Measurements from ENCODE around the gene COL6A1.
"Not testable (repeated sequence)": the region's sequence is repeated elsewhere in the genome, so short reads cannot be mapped to it uniquely, and the experiment has no call there.

Gene COL6A1

DNA sequence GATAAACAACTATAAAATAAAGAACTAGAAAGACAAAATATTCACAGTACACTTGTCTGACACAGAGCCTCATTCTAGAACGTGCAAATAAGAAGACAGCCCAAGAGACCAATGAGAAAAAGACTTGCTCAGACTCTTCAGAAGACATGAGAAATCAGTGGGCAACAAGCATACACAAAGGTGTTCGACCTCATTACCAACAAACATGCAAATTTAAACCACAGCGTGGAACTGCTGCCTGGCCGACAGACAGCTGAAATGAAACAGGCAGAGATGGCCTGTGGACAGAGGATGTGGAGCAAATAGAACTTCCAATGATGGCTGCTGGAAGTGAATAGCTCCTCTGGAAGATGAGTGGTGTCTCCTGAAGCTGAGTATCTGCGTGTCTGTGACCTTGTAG lies 22.4 kb upstream of the COL6A1 start:
- H3K4me1 ChIP-seq, result no peaks in the 10 kb centered on the region
- no peaks in the 10 kb centered on the region for H3K27me3 ChIP-seq (ENCODE audit: control insufficient read depth, insufficient read depth, low read length)
- H2AFZ ChIP-seq, result no peak overlapping the region
- no peak overlapping the region for H3K4me3 ChIP-seq (ENCODE audit: low read depth, low read length)
- no peaks in the 10 kb centered on the region for H3K9me3 ChIP-seq (ENCODE audit: control insufficient read depth, low read length)
- no peak overlapping the region for H3K4me2 ChIP-seq (ENCODE audit: low read length)
- no peaks in the 10 kb centered on the region for H3K36me3 ChIP-seq (ENCODE audit: control insufficient read depth, insufficient read depth, low read length)
- no peak overlapping the region for H3K9ac ChIP-seq
- no peak for TF ChIP-seq CTCF (IDR thresholded peaks at IDR 0.05)
- H3K79me2 ChIP-seq, result no peaks in the 10 kb centered on the region
- no peak overlapping the region for H3K27ac ChIP-seq

GRCh38 chr21:45959779-45960390 lies 21.7 kb upstream of the COL6A1 start:
- Histone ChIP-seq H2AFZ (no peak overlapping the region), H3K9me3 (ENCODE audit: control insufficient read depth, low read length) (no peaks in the 10 kb centered on the region), H3K36me3 (ENCODE audit: control insufficient read depth, insufficient read depth, low read length) (no peaks in the 10 kb centered on the region), H3K27me3 (ENCODE audit: control insufficient read depth, insufficient read depth, low read length) (no peaks in the 10 kb centered on the region), H3K4me1 (no peaks in the 10 kb centered on the region), H3K27ac (no peak overlapping the region), H3K79me2 (no peaks in the 10 kb centered on the region), H3K4me3 (ENCODE audit: low read depth, low read length) (no peak overlapping the region), H3K9ac (no peak overlapping the region), H3K4me2 (ENCODE audit: low read length) (no peak overlapping the region)
- TF ChIP-seq CTCF (IDR thresholded peaks at IDR 0.05), result no peak

GRCh38 chr21:45961408-45961807 lies 20.2 kb upstream of the COL6A1 start:
- not testable (repeated sequence) for H3K27ac ChIP-seq; H3K27me3 ChIP-seq (ENCODE audit: control insufficient read depth, insufficient read depth, low read length)

GRCh38 chr21:45962531-45963231 lies 18.9 kb upstream of the COL6A1 start:
- Histone ChIP-seq H3K9me3 (ENCODE audit: control insufficient read depth, low read length) (no peaks in the 10 kb centered on the region), H3K4me1 (no peaks in the 10 kb centered on the region), H3K27me3 (ENCODE audit: control insufficient read depth, insufficient read depth, low read length) (no peaks in the 10 kb centered on the region), H3K79me2 (no peaks in the 10 kb centered on the region), H3K4me2 (ENCODE audit: low read length) (no peak overlapping the region), H2AFZ (no peak overlapping the region), H3K27ac (no peak overlapping the region), H3K9ac (no peak overlapping the region), H3K4me3 (ENCODE audit: low read depth, low read length) (no peak overlapping the region), H3K36me3 (ENCODE audit: control insufficient read depth, insufficient read depth, low read length) (no peaks in the 10 kb centered on the region)
- no peak for TF ChIP-seq CTCF (IDR thresholded peaks at IDR 0.05)

More at GRCh38 chr21:45961408-45961807, 20.2 kb upstream of the COL6A1 start:
- not testable (repeated sequence) for H3K4me3 ChIP-seq (ENCODE audit: low read depth, low read length); H2AFZ ChIP-seq; H3K79me2 ChIP-seq; H3K9me3 ChIP-seq (ENCODE audit: control insufficient read depth, low read length); H3K36me3 ChIP-seq (ENCODE audit: control insufficient read depth, insufficient read depth, low read length); H3K4me1 ChIP-seq; H3K4me2 ChIP-seq (ENCODE audit: low read length); H3K9ac ChIP-seq

DNA sequence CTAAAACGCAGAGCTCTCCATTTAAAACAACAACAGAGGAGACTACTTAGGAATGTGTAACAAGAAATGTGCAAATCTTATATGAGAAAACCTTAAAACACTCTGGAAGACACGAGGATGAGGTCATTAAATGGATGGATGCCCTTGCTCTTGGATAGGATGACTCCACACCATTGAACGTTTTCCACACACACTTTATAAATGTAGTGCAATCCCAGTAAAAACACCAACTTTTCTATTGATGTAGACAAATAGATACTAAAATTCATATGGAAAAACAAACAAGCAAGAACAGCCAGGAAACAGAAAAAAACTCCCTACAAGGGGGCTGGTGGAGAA lies 18.4 kb upstream of the COL6A1 start:
- TF ChIP-seq CTCF (IDR thresholded peaks at IDR 0.05), result no peak
- no peaks in the 10 kb centered on the region for H3K27me3 ChIP-seq (ENCODE audit: control insufficient read depth, insufficient read depth, low read length)
- no peaks in the 10 kb centered on the region for H3K4me1 ChIP-seq
- no peak overlapping the region for H3K9ac ChIP-seq
- no peaks in the 10 kb centered on the region for H3K36me3 ChIP-seq (ENCODE audit: control insufficient read depth, insufficient read depth, low read length)
- no peak overlapping the region for H2AFZ ChIP-seq
- H3K4me2 ChIP-seq (ENCODE audit: low read length), result no peak overlapping the region
- H3K4me3 ChIP-seq (ENCODE audit: low read depth, low read length), result no peak overlapping the region
- no peaks in the 10 kb centered on the region for H3K79me2 ChIP-seq
- no peak overlapping the region for H3K27ac ChIP-seq
- H3K9me3 ChIP-seq (ENCODE audit: control insufficient read depth, low read length), result no peaks in the 10 kb centered on the region
